Mesenteric fat pad (tissue), 1 donor: ENCODE data around the gene FAM241A. TPM values are rescaled to one million over a fixed set of nuclear protein-coding genes. Genes with fewer than 3 reads are reported as not detected.

Experiments used
- DNase-seq: peaks from one replicate; pipeline ENCODE4 v3.0.0-alpha.2; 2020; ENCODE audit warnings: low spot score
- total RNA-seq: library from RNA; stranded (reverse); fragmentation: NEBNext Ultra II Directional; extraction: Animal tissue kit (Norgen Biotek cat#: 25700); gene quantifications from one replicate; pipeline ENCODE4 v1.2.1, GENCODE V29; 2021
- donor health status: DM: yes; HTN: yes; CAD: no.

Gene FAM241A
- total RNA-seq, 1 donor from 2014 or later = 23.2 TPM

DNA sequence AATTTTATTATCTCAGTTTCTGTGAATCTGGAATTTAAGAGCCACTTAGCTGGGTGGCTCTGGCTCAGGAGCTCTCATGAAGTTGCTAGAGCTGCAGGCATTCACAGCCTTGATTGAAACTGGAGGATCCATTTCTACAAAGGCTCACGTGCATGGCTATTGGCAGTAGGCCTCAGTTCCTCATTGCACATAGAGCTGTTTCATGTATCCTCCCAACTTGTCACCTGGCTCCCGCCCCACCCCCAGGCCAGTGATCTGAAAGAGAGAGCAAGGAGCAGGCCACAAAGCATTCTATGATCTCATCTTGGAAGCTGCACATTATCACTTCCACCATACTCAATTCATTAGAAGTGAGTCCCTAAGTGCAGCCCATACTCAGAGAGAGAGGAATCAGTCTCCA lies 67.8 kb downstream of the FAM241A start:
- no peak for DNase-seq

DNA sequence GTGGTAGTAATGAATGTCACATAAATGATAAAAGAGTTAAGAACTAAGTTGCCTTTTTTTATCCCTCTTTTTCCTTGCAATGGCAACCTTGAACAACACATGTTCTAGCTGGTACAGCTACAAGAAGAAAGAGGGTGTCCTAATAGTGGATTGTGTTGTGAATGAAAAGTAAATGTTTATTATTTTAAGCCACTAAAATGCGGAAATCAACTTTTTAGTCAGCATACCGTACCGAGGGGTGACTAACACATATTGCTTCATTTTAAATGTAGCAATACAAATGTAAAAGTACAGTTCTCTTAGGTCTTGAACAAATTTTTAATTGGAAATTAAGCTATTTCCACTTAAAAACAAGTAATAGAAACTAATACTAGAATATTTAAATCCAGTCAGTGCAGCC lies 68.6 kb downstream of the FAM241A start:
- DNase-seq = no peak

DNA sequence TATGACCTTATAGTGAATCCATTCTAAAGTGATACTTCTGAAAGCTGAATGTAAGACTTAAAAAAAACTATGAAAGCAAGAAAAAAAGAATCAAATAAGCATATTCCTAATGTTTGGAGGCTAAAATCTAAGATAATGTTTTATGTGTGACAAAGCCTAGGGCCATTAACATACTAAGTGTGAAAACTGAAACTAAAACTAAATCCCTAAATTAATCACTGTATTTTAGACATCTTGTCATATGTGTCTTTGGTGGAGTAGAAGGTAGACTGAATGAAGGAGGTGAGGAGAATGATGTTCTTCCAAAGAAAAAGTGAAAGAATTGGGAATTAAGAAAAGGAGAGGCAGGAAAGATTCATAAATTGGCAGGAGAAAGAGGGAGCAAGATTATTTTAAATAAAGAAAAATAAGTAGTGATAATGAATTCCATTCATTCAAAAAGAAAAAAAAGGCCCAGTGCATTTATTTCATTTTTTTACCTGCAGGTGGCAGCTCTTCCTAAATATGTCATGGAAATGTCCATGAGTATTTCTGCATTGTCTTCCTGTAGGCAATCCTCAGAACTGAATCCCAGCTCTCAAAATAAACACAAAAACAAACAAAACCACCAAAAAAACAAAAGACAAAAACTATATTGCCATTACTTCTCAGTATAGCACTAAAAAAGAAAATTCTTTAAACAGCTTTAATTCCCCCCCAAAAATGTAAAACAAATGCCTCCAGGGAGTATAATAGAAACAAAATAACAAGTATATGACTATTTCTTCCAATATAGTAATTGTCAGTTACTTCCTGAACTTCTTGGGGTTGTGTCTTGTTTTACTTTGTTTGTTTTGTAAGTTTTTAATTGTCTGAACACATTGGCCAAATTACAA lies 69.4 kb downstream of the FAM241A start:
- no peak for DNase-seq

DNA sequence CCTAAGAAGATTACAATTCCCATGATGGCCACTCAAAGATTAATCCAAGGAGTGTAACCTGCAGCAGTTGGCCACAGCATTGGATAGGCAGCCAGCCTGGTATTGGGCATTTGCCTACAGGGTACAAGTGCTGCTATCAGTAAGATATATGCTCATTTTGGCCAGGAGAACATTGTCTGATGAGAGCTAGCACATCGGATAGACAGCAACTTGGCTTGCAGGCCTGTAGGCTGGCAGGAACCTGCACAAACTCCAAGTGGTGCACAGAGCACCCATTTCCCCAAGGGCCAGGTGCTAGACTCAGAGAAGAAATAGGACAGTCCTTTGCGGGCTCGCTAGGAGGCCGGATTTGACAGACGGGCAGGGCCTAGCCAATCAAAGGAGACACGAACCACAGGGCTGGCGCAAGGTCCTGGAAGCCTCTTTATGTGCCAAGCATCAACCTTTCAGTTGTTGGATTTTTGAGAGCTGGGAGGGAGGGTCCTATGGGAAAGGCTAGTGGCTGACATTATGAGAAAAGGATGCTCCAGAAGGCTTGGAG lies 74.6 kb downstream of the FAM241A start:
- DNase-seq = no peak

DNA sequence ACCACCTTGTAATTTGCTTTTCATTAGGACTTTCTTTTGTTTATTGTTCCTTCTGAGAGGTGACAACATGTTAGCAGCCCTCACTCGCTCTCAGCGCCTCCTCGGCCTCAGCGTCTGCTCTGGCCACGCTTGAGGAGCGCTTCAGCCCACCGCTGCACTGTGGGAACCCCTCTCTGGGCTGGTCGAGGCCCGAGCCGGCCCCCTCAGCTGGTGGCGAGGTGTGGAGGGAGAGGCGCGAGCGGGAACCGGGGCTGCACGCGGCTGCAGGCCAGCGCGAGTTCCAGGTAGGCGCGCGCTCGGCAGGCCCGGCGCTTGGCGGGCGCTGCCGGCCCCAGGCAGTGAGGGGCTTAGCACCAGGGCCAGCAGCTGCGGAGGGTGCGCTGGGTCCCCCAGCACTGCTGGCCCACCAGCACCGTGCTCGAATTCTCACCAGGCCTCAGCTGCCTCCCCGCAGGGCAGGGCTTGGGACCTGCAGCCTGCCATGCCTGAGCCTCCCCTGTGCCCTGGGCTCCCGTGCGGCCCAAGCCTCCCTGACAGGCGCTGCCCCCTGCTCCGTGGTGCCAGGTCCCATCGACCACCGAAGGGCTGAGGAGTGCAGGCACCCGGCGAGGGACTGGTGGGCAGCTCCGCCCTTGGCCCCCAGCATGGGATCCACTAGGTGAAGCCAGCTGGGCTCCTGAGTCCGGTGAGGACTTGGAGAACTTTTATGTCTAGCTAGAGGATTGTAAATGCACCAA lies 77.1 kb downstream of the FAM241A start:
- no peak for DNase-seq

DNA sequence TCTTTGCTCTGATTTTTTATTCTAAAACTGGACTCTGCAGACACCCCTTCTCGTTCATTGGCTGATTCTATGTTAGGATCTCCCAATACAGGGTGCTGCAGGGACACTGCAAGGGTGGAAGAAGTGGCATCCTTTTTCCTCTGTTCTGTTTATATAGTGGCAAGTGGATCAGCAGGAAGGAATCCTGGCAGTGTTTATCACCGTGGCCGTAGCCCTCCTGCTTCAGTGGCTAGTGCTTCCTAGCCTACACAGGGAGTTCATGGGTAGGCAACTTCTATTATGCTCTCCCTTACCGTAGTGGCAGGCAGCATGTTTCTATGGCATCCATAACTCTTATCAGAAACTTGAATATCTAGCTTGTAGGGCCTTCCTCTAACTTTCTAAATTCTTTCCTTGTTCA lies 79.9 kb downstream of the FAM241A start:
- no peak for DNase-seq

DNA sequence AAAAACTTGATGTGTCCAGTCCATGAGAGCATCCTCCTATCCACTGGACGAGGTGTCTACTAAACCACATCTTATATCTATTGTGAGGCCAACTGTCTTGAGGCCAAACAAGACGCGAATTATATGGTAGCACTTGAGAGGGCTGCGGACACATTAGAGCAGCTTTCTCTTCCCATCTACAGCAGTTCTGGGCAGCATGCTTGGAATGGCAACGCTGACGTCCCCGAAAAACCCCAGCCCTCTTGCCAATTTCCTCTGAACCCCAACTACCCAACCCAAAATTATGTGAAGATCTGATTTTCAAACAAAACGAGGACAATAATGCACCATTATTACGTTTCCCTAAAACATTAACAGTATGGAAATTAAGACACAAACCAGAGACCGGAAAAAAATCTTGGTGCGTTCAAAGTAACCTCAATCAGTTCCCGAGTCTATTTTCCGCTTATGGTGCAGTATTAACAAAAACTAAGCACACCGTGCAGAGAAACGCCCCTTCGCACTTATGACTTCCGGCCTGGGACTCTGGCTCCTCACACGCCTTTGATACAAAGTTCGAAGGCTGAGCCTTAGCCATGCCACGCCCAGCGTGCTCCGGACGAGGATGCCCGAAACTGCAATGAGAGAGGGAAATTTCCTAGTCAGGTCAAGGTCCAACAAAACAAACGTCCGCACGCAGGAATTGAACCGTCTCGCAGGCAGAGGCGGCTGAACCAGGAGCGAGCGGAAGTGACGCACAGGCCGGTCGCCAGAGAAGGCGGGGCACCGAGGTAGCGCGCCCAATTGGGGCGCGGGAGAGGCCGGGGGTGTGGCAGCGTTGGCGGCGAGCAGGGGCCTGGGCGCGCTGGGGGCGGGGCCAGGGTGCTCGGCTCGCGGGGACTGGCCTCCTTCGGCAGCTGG lies 85.9 kb downstream of the FAM241A start:
- DNase-seq = peak; percentile 99

DNA sequence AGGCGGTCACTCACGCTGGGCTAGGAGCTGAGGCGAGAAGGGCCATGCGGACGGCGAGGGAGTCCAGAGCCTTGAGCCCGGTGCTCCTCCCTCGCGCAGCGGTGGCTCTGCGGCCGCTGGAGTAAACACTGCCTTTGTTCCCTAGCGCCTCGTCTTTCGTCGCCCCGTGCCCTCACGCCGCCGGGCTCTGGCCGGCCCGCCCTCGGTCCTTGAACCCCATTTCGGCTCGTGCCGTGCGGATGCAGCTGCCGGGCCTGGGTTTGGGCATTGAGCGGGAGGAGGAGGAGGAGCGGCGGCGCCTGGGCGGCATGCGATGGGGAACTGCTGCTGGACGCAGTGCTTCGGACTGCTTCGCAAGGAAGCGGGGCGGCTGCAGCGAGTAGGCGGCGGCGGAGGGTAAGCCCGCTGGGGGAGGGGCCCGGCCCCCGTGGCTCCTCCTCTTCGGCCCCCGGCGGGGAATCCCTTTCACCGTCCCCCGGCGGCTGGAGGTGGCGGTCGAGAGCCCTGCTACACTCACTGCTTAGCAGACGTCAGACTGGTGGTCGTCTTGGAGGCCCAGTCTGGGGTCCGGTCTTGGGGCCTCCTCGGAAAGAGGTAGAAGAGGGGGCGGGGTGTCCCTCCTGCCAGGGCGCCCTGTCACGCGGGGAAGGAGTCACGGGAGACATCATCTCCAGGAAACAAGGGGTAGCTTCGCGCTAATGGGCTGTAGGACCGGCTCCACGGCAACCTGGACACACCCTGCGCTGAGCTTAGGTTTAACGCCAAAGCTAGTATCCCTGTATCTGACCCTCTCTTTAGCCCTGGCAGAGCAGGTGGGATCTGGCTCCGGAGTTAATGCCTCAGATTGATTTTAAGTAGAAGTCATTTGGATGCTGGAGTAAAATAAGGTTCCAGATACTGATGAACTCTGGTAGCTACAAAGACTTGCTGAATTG lies 86.8 kb downstream of the FAM241A start, which contains the start of gene AP1AR:
TSS of gene AP1AR (plus strand) at position 9 of the 935 bp plus-strand sequence. CDS start at position 314, 305 bp downstream.
- DNase-seq = peak; percentile 95

DNA sequence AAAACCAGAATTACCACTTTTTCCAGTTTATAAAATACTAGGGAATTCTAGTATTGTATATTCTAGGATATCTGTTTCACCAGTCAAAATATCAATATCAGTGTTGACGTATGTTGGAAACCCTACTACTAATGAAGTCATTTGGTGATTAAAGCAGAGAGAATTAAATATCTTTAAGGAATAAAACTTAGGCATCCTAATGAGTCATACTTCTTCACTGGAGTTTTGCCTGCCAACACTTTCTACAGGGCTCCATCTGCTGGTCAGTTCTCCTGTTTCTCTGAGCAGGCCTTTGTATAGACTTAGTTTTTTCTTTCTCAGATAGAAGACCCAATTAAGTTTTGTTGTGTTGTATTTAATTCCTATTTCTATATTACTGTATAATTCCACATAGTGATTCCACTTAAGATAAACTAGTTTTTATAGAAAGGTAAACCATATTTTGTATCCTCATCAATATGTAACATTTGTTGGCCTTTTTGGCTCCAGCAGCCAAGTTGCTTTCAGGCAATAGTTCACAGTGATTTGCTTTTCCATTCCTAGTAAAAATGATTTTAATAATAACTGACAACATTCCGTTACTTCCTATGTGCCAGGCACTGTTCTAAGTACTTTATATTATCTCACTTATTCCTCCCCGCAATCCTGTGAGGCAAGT lies 89.8 kb downstream of the FAM241A start:
- no peak for DNase-seq

DNA sequence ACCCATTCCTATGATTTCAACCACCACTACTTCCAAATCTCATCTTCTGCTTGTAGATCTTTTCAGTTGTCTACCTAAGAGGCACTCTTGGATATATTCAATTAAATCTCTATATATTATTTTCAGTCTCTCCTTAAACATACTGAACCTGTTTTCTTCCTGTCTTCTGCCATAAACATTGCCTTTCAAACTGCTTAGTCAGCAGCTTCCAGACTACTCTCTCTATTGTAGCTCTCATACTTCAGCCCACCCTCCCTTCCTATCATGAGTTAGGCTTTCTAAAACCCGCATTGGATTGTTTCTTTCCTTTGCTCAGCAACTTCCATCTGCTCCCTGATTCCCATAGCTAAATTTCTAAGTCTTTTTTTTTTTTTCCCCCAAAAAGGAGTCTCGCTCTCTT lies 90.8 kb downstream of the FAM241A start:
- no peak for DNase-seq

DNA sequence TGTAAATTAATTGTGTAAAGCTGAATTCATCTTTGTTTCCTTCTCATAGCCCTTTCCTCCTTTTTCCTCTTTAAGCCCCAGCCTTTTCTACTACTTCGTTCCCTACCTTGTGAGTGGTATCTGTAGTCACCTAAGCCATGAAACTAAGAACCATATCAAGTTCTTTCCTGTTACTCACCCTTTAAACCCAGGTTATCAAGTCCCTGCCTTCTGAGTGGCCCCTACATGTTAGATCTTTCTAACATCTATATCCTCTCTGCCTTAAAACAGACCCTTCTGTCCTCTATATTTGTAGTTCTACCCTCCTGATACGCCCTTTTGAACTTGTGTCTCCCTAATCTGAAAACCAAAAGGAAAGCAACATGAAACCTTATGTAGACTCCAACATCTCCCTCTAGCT lies 93.6 kb downstream of the FAM241A start:
- DNase-seq = no peak

Other genes with a start within 250 kb of the FAM241A start
- 16.5 TPM for gene AP1AR, start 86.3 kb downstream of the FAM241A start, total RNA-seq
- 5.9 TPM for gene TIFA, start 140.4 kb downstream of the FAM241A start, total RNA-seq
- gene ALPK1, start 151.9 kb downstream of the FAM241A start, total RNA-seq = 29.0 TPM